ENCODE data around the gene ARGFX.

ARGFX gene

DNA sequence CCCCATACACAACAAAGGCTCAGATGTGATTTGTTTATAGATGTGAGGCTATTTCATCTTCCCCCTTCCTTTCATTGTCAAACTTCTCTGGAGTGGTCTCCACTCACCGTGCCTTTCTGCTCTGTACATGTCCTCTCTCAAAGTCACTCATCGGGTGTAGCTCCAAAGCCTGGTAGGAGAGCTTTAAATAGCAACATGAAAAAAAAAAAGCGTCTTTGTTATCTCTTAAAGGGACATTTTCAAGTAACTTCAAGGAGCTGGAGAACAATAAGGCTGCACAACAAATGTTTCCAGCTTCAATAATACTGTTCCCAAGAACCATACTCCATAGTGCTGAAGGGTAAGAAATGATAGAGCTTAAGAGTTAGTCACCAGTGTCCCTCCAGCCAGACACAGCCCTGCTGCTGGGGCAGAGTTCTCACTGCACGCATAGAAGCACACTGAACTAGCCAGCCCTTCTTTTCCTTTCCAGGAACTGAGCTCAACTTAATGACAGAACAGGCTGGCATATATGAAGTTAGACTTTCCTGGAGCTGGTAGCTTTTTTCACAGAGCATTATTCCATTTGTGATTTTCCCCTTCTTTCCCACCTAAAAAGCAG, 33.6 kb downstream of the ARGFX start:
- DNase-seq: no peak

DNA sequence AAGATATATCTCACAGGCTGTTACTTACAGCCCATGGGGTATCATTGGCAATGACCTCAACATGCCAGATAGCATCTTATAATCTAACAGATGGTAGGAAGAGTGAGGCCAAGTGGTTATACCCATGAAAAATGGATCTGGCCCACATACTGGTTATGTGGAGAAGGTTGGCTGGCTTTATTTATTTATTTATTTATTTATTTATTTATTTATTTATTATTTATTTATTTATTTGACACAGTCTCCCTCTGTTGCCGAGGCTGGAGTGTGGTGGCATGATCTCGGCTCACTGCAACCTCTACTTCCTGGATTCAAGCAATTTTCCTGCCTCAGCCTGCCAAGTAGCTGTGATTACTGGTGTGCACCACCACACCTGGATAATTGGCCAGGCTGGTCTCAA, 37.0 kb downstream of the ARGFX start:
- DNase-seq: no peak

- no peak for DNase-seq
Observed at GRCh38 chr3:121606106-121606505, 38.4 kb downstream of the ARGFX start.
